GM23248 (cell line): Measurements from ENCODE around the gene EPG5.

Experiments used
- EZH2 ChIP-seq: fragments of 200-600 bp; sonication (generic); IDR thresholded peaks from 2 replicates; pipeline ENCODE4 v1.6.1; 2018; ENCODE audit warnings: antibody characterized with exemption, mild to moderate bottlenecking; ENCODE audit not compliant: insufficient read depth, poor library complexity, severe bottlenecking
- EZH2phosphoT487 ChIP-seq: fragments of 200-600 bp; sonication (generic); IDR thresholded peaks from 2 replicates; pipeline ENCODE4 v1.6.1; 2018; ENCODE audit warnings: antibody characterized with exemption, moderate library complexity, mild to moderate bottlenecking, low read depth; ENCODE audit not compliant: insufficient read depth

DNA sequence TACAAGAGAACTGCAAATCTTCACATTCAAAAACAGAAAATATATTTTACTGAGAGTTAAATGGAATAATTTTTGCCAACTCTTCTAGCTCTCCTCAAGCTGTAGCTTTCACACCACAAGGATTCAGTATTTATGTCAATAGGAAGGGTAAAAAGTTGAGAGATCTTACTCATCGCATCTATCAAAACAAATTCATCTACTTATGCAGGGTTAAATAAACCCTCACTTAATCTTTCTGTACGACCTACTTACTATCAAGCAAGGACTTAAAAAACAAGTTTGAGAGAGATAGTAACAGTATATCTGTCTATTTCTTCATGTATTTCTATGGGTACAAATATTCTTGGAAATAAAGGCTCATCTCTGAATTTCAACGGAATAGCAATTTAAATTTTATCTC, 106.2 kb downstream of the EPG5 start:
- TF ChIP-seq EZH2 (no peak), EZH2phosphoT487 (no peak)
